A673 (cell line): ENCODE data around the gene F11. TPM values are rescaled to one million over a fixed set of nuclear protein-coding genes. Genes with fewer than 3 reads are reported as not detected.

ENCODE experiments used
- BruUV-seq: library from RNA; stranded (reverse); fragments of 400-500 nt; replicated peaks from 2 replicates; lab custom pipeline; 2021; lab: Mats Ljungman, UMichigan
- CTCF ChIA-PET: fragments of 300-600 bp; sonication (Branson Sonifier 250); formaldehyde crosslinking; loops from one replicate; lab custom pipeline; 2022; ENCODE audit warnings: antibody characterized with exemption; lab: Charles Lee
- POLR2A ChIA-PET: fragments of 300-600 bp; sonication (Branson Sonifier 250); formaldehyde crosslinking; loops from one replicate; lab custom pipeline; 2022; ENCODE audit warnings: antibody characterized with exemption; ENCODE audit not compliant: low non-redundant PET; lab: Charles Lee
- DNase-seq: peaks from one replicate; pipeline ENCODE4 v3.0.0-alpha.2; 2015; ENCODE audit warnings: low spot score
- H3K27ac ChIP-seq: fragments of 200-600 bp; sonication (generic); 2 replicates; pipeline ENCODE4 v1.5.1; 2016; ENCODE audit warnings: mixed run types, low read depth, mild to moderate bottlenecking, mixed read lengths, antibody characterized with exemption, low read length; ENCODE audit not compliant: poor library complexity, severe bottlenecking
- H3K27me3 ChIP-seq: fragments of 200-600 bp; sonication (generic); replicated peaks from 2 replicates; pipeline ENCODE4 v1.6.1; 2017; ENCODE audit warnings: mixed run types, low read depth, mild to moderate bottlenecking, mixed read lengths, antibody characterized with exemption, low read length; ENCODE audit not compliant: insufficient read depth, poor library complexity
- H3K36me3 ChIP-seq: fragments of 200-600 bp; sonication (generic); 2 replicates; pipeline ENCODE4 v1.6.1; 2016; ENCODE audit warnings: mixed run types, mild to moderate bottlenecking, mixed read lengths, antibody characterized with exemption, low read length; ENCODE audit not compliant: insufficient read depth, poor library complexity, severe bottlenecking
- H3K4me1 ChIP-seq: fragments of 200-600 bp; sonication (generic); 2 replicates; pipeline ENCODE4 v1.6.1; 2017; ENCODE audit warnings: mixed run types, mild to moderate bottlenecking, mixed read lengths, antibody characterized with exemption, low read length; ENCODE audit not compliant: insufficient read depth, poor library complexity, severe bottlenecking
- H3K4me3 ChIP-seq: fragments of 200-600 bp; sonication (generic); 2 replicates; pipeline ENCODE4 v1.5.1; 2016; ENCODE audit warnings: low read depth, mixed run types, mild to moderate bottlenecking, mixed read lengths, low read length; ENCODE audit not compliant: poor library complexity, severe bottlenecking
- H3K9me3 ChIP-seq: fragments of 200-600 bp; sonication (generic); 2 replicates; pipeline ENCODE4 v1.6.1; 2016; ENCODE audit warnings: mixed run types, low read depth, mild to moderate bottlenecking, mixed read lengths, antibody characterized with exemption, low read length; ENCODE audit not compliant: poor library complexity, severe bottlenecking
- EZH2 ChIP-seq: fragments of 200-600 bp; sonication (generic); IDR thresholded peaks from 2 replicates; pipeline ENCODE4 v1.6.1; 2017; ENCODE audit warnings: borderline replicate concordance, low read depth, mild to moderate bottlenecking, mixed read lengths, antibody characterized with exemption, low read length; ENCODE audit not compliant: poor library complexity, severe bottlenecking
- intact Hi-C: fragments of 100-400 bp; cut with micrococcal nuclease; formaldehyde crosslinking; loops from one replicate; pipeline ENCODE4 v1.10.0; 2022; ENCODE audit not compliant: unreplicated experiment
- total RNA-seq: library from RNA; stranded (reverse); gene quantifications from 2 replicates; pipeline ENCODE4 v1.2.3, GENCODE V29; 2021
- TF ChIP-seq, protein P1 (sequence below): fragments of 300-800, 200-600 bp; sonication (generic); conservative IDR thresholded peaks from 2 replicates; pipeline ENCODE4 v1.5.1; 2017; ENCODE audit warnings: low read depth, mild to moderate bottlenecking, antibody characterized with exemption, low read length, moderate library complexity, mixed read lengths

Gene F11
- total RNA-seq, 1 experiment from 2014 or later: 0.24 TPM

DNA sequence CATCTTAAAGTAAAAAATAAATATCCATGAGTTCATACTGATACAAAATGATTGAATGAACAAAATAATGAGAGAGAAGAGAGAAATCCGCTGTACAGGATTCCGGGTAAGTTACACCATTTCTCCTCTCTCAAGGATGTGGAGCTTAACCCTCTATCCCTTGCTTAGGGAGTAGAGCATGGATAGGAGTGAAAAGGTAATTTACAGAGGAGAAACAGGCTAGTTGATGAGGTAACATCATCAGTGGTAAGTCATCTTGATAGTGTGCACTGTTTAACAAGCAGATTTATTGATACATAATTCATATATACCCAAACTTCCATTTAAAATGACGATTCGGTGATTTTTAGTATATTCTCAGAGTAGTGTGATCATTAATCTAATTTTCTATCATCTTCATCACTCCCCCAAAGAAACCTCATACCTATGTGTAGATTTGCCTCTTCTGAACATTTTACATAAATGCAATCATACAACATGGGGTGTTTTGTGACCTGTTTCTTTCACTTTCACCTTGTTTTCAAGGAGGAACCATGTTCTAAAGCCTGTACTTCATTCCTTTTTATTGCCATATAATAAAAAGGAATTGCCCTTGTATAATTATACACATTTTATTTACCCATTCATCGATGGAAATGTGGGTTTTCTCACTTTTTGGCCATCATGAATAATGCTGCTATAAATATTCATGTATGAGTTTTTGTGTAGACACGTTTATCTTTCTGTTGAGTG lies 34.8 kb downstream of the F11 start:
- ChIA-PET CTCF (no interaction called here), POLR2A (no interaction called here)
- peaks cover 5% of the 10 kb centered on the region for H3K4me1 ChIP-seq
- TF ChIP-seq EZH2: no peak
- TF ChIP-seq, protein P1, sequence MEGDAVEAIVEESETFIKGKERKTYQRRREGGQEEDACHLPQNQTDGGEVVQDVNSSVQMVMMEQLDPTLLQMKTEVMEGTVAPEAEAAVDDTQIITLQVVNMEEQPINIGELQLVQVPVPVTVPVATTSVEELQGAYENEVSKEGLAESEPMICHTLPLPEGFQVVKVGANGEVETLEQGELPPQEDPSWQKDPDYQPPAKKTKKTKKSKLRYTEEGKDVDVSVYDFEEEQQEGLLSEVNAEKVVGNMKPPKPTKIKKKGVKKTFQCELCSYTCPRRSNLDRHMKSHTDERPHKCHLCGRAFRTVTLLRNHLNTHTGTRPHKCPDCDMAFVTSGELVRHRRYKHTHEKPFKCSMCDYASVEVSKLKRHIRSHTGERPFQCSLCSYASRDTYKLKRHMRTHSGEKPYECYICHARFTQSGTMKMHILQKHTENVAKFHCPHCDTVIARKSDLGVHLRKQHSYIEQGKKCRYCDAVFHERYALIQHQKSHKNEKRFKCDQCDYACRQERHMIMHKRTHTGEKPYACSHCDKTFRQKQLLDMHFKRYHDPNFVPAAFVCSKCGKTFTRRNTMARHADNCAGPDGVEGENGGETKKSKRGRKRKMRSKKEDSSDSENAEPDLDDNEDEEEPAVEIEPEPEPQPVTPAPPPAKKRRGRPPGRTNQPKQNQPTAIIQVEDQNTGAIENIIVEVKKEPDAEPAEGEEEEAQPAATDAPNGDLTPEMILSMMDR: no peak
- intact Hi-C loops: no loop called here
- no peak overlapping the region for H3K27ac ChIP-seq
- no TSS peak for BruUV-seq
- H3K36me3 ChIP-seq: no peaks in the 10 kb centered on the region
- no peaks in the 10 kb centered on the region for H3K27me3 ChIP-seq
- no peak overlapping the region for H3K4me3 ChIP-seq
- no peaks in the 10 kb centered on the region for H3K9me3 ChIP-seq
- DNase-seq: no peak

- Histone ChIP-seq H3K27me3 (no peaks in the 10 kb centered on the region), H3K9me3 (no peaks in the 10 kb centered on the region), H3K4me3 (no peak overlapping the region), H3K27ac (no peak overlapping the region), H3K4me1 (peaks cover 5% of the 10 kb centered on the region), H3K36me3 (no peaks in the 10 kb centered on the region)
- TF ChIP-seq EZH2: no peak
- TF ChIP-seq, protein P1: no peak
- intact Hi-C loops: no loop called here
- POLR2A ChIA-PET: no interaction called here
- no TSS peak for BruUV-seq
- DNase-seq: no peak
- CTCF ChIA-PET: no interaction called here
Measured at GRCh38 chr4:186304216-186304615, 38.2 kb downstream of the F11 start.

- Histone ChIP-seq H3K4me3 (no peak overlapping the region), H3K27me3 (no peaks in the 10 kb centered on the region), H3K36me3 (no peaks in the 10 kb centered on the region), H3K27ac (no peak overlapping the region), H3K4me1 (peaks cover 5% of the 10 kb centered on the region), H3K9me3 (no peaks in the 10 kb centered on the region)
- ChIA-PET POLR2A (no interaction called here), CTCF (no interaction called here)
- TF ChIP-seq, protein P1: no peak
- TF ChIP-seq EZH2: no peak
- intact Hi-C loops: no loop called here
- no TSS peak for BruUV-seq
- peak; percentile 54 for DNase-seq
Measured at GRCh38 chr4:186304866-186305505, 39.0 kb downstream of the F11 start.
